Erythroblast (primary cell): ENCODE data around the gene CYSRT1.

Experiments
- GATA1 ChIP-seq: IDR thresholded peaks from 2 replicates; pipeline ENCODE4 v1.6.1; 2011; ENCODE audit warnings: low read depth, mild to moderate bottlenecking, control low read depth, low read length, moderate library complexity
- POLR2A ChIP-seq: IDR thresholded peaks from 2 replicates; pipeline ENCODE4 v1.6.1; 2011; ENCODE audit warnings: mild to moderate bottlenecking, low read length

DNA sequence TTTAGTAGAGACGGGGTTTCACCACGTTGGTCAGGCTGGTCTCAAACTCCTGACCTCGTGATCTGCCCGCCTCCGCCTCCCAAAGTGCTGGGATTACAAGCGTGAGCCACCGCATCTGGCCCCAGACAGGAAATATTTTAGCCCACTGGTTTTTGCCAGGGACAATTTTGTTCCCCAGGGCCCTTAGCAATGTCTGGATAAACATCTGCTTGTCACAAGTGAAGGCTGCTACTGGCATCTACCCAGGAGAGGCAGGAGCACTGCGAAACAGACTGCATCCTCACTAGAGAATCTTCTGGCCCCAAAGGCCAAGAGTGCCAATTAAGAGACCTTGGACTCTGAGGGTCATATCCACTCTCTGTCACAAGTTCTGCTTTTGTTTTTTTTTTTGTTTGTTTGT, 22.0 kb upstream of the CYSRT1 start:
- no peak for TF ChIP-seq POLR2A
- no peak for TF ChIP-seq GATA1
